Fibroblast of lung (primary cell): ENCODE results near the gene VASN. TPM values are rescaled to one million over a fixed set of nuclear protein-coding genes. Genes with fewer than 3 reads are reported as not detected.

Source experiments
- DNase-seq, 2 donors: peaks; one replicate each; pipeline versions ENCODE4 v3.0.0 to v3.0.0-alpha.2; 2010; ENCODE audit warnings: low read depth in 2 of 2
- H2AFZ ChIP-seq: 2 replicates; pipeline ENCODE4 v1.5.1; 2012; ENCODE audit warnings: low read length, control low read depth, inconsistent platforms
- H3K27ac ChIP-seq: 2 replicates; pipeline ENCODE4 v1.5.1; 2011; ENCODE audit warnings: low read length, control low read depth; ENCODE audit not compliant: insufficient read depth
- H3K27me3 ChIP-seq: 2 replicates; pipeline ENCODE4 v1.5.1; 2011; ENCODE audit warnings: mild to moderate bottlenecking, low read length; ENCODE audit not compliant: control insufficient read depth, insufficient read depth
- H3K36me3 ChIP-seq: 2 replicates; pipeline ENCODE4 v1.5.1; 2011; ENCODE audit warnings: low read length; ENCODE audit not compliant: control insufficient read depth, insufficient read depth
- H3K4me1 ChIP-seq: 2 replicates; pipeline ENCODE4 v1.5.1; 2011; ENCODE audit warnings: low read length; ENCODE audit not compliant: control insufficient read depth, insufficient read depth; ENCODE audit errors: extremely low read depth
- H3K4me2 ChIP-seq: 2 replicates; pipeline ENCODE4 v1.5.1; 2011; ENCODE audit warnings: low read length, control low read depth; ENCODE audit not compliant: insufficient read depth; ENCODE audit errors: extremely low read depth
- H3K4me3 ChIP-seq, 4 experiments: fragments of 200-600 bp in 1 of 4; sonication (generic) in 1 of 4; replicated peaks in 1 of 4; 2 replicates each; pipeline ENCODE4 v1.5.1; 2011 to 2016; ENCODE audit warnings: low read length in 4 of 4, low read depth in 3 of 4, mild to moderate bottlenecking in 3 of 4, control low read depth in 2 of 4, inconsistent platforms in 1 of 4, mixed read lengths in 1 of 4; ENCODE audit not compliant: insufficient read depth in 1 of 4; ENCODE audit errors: control extremely low read depth in 1 of 4
- H3K79me2 ChIP-seq: 2 replicates; pipeline ENCODE4 v1.5.1; 2012; ENCODE audit warnings: mild to moderate bottlenecking, low read length, inconsistent platforms; ENCODE audit not compliant: control insufficient read depth, insufficient read depth
- H3K9ac ChIP-seq: 2 replicates; pipeline ENCODE4 v1.5.1; 2011; ENCODE audit warnings: mild to moderate bottlenecking, low read length, control low read depth; ENCODE audit not compliant: insufficient read depth
- H3K9me3 ChIP-seq: 2 replicates; pipeline ENCODE4 v1.5.1; 2012; ENCODE audit warnings: low read depth, low read length; ENCODE audit not compliant: control insufficient read depth, insufficient read depth
- H4K20me1 ChIP-seq: 2 replicates; pipeline ENCODE4 v1.5.1; 2011; ENCODE audit warnings: low read length; ENCODE audit not compliant: control insufficient read depth, insufficient read depth; ENCODE audit errors: extremely low read depth
- EZH2 ChIP-seq: IDR thresholded peaks from 2 replicates; pipeline ENCODE4 v1.5.1; 2012; ENCODE audit warnings: low read length, control low read depth, mild to moderate bottlenecking; ENCODE audit errors: missing control alignments
- polyA plus RNA-seq, 2 donors: library from polyadenylated mRNA; depleted of rRNA in 1 of 2; stranded (reverse) in 1 of 2; unstranded in 1 of 2; fragments of >200 nt; gene quantifications; 2 replicates each; pipeline ENCODE4 v1.2.1, GENCODE V29; 2011 to 2012; ENCODE audit warnings: missing spikeins in 1 of 2
- total RNA-seq: library from RNA; depleted of rRNA; stranded (reverse); fragments of >200 nt; gene quantifications from 2 replicates; pipeline ENCODE4 v1.2.1, GENCODE V29; 2014
- TF ChIP-seq, protein P1 (sequence below), 2 donors: IDR thresholded peaks in 1 of 2; conservative IDR thresholded peaks in 1 of 2; 1 replicate in 1 of 2; 2 replicates in 1 of 2; pipeline ENCODE4 v1.5.1; 2011 to 2012; ENCODE audit warnings: low read length in 2 of 2, control low read depth in 1 of 2, inconsistent platforms in 1 of 2, low read depth in 1 of 2, mild to moderate bottlenecking in 1 of 2

VASN gene
- total and polyA plus RNA-seq, 2 donors (not counting 1 experiment from before 2014, with no cell fraction given), result 61.9 to 79.4 TPM

DNA sequence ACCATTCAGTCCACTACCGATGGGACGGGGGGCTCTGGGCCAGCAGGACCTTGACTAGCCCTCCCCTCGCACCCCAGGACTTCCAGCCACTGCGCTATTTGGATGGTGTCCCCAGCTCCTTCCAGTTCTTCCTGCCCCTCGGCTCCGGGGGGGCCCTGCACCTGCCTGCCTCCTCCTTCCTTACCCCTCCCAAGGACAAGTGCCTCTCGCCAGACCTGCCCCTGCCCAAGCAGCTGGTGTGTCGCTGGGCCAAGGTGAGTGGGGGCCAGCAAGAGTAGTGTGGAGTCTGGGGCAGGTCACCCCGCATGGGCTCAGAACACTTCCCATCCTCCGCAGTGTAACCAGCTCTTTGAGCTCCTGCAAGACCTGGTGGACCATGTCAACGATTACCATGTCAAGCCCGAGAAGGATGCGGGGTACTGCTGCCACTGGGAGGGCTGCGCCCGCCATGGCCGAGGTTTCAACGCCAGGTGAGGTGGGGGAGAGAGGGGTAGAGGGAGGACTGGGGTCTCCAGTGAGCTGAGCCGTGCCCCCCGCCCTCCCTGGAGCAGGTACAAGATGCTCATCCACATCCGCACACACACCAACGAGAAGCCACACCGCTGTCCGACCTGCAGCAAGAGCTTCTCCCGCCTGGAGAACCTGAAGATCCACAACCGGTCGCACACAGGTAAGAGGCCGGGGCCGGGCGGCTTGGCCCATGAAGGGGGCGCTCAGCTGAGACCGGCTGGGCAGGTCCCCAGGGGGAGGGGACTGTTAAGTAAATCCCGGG is 36.7 kb upstream of the VASN start:
- no peak overlapping the region for H3K9ac ChIP-seq
- no peak overlapping the region for H3K4me2 ChIP-seq
- no peak overlapping the region for H3K27ac ChIP-seq
- peaks cover 32% of the 10 kb centered on the region for H3K36me3 ChIP-seq
- no peak for DNase-seq
- H3K79me2 ChIP-seq, result peaks cover 30% of the 10 kb centered on the region
- no peak overlapping the region for H2AFZ ChIP-seq
- H3K27me3 ChIP-seq, result no peaks in the 10 kb centered on the region
- H3K9me3 ChIP-seq, result no peaks in the 10 kb centered on the region
- TF ChIP-seq, protein P1, sequence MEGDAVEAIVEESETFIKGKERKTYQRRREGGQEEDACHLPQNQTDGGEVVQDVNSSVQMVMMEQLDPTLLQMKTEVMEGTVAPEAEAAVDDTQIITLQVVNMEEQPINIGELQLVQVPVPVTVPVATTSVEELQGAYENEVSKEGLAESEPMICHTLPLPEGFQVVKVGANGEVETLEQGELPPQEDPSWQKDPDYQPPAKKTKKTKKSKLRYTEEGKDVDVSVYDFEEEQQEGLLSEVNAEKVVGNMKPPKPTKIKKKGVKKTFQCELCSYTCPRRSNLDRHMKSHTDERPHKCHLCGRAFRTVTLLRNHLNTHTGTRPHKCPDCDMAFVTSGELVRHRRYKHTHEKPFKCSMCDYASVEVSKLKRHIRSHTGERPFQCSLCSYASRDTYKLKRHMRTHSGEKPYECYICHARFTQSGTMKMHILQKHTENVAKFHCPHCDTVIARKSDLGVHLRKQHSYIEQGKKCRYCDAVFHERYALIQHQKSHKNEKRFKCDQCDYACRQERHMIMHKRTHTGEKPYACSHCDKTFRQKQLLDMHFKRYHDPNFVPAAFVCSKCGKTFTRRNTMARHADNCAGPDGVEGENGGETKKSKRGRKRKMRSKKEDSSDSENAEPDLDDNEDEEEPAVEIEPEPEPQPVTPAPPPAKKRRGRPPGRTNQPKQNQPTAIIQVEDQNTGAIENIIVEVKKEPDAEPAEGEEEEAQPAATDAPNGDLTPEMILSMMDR (conservative IDR thresholded peaks at IDR 0.05 in 1 of 2, IDR thresholded peaks at IDR 0.05 in 1 of 2; ENCODE audit: low read depth in 1 of 2, low read length in 2 of 2), result no peak
- TF ChIP-seq EZH2, result no peak
- no peaks in the 10 kb centered on the region for H4K20me1 ChIP-seq
- no peak overlapping the region for H3K4me3 ChIP-seq
- H3K4me1 ChIP-seq, result peaks cover 4% of the 10 kb centered on the region

DNA sequence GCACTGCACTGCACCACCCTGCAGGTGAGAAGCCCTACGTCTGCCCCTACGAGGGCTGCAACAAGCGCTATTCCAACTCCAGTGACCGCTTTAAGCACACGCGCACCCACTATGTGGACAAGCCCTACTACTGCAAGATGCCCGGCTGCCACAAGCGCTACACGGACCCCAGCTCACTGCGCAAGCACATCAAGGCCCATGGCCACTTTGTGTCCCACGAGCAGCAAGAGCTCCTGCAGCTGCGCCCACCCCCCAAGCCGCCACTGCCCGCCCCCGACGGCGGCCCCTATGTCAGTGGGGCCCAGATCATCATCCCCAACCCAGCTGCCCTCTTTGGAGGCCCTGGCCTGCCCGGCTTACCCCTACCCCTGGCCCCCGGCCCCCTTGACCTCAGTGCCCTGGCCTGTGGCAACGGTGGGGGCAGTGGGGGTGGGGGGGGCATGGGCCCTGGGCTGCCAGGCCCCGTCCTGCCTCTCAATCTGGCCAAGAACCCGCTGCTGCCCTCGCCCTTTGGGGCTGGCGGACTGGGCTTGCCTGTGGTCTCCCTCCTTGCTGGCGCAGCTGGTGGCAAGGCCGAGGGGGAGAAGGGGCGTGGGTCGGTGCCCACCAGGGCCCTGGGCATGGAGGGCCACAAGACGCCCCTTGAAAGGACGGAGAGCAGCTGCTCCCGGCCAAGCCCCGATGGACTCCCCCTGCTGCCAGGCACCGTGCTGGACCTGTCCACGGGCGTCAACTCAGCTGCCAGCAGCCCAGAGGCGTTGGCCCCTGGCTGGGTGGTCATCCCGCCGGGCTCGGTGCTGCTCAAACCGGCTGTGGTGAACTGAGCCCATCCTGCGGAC is 34.7 kb upstream of the VASN start:
- H3K79me2 ChIP-seq, result peaks cover 26% of the 10 kb centered on the region
- no peak overlapping the region for H3K9ac ChIP-seq
- no peaks in the 10 kb centered on the region for H4K20me1 ChIP-seq

More for the DNA sequence above, 34.7 kb upstream of the VASN start:
- no peak for DNase-seq
- H3K27me3 ChIP-seq, result no peaks in the 10 kb centered on the region
- TF ChIP-seq, protein P1 (conservative IDR thresholded peaks at IDR 0.05 in 1 of 2, IDR thresholded peaks at IDR 0.05 in 1 of 2; ENCODE audit: low read depth in 1 of 2, low read length in 2 of 2), result no peak
- TF ChIP-seq EZH2, result no peak
- peaks cover 42% of the 10 kb centered on the region for H3K36me3 ChIP-seq
- no peaks in the 10 kb centered on the region for H3K9me3 ChIP-seq
- H2AFZ ChIP-seq, result no peak overlapping the region
- H3K4me2 ChIP-seq, result no peak overlapping the region
- H3K4me3 ChIP-seq, result no peak overlapping the region
- peaks cover 8% of the 10 kb centered on the region for H3K4me1 ChIP-seq
- H3K27ac ChIP-seq, result no peak overlapping the region
